Left lung (tissue), 10 donors: ENCODE measurements around the gene SFXN5. TPM values are rescaled to one million over a fixed set of nuclear protein-coding genes. Genes with fewer than 3 reads are reported as not detected.

ENCODE experiments used
- ATAC-seq: fragments of 200-7000 bp; cut with Tn5 transposase; one replicate; pipeline ENCODE4 v1.9.1; 2020; ENCODE audit warnings: moderate library complexity
- DNase-seq, 4 donors: peaks; one replicate each; pipeline ENCODE4 v3.0.0-alpha.2; 2013 to 2020
- H3K27ac ChIP-seq, 2 donors: fragments of 200-600 bp; sonication (generic) in 1 of 2; one replicate each; pipeline versions ENCODE4 v1.5.0 to v1.8.0; 2020 to 2021
- H3K27me3 ChIP-seq, 2 donors: fragments of 200-600 bp; sonication (generic) in 1 of 2; one replicate each; pipeline versions ENCODE4 v1.5.0 to v1.8.0; 2020 to 2021
- H3K36me3 ChIP-seq, 2 donors: fragments of 200-600 bp; sonication (generic) in 1 of 2; one replicate each; pipeline versions ENCODE4 v1.5.0 to v1.8.0; 2020 to 2021
- H3K4me1 ChIP-seq, 2 donors: fragments of 200-600 bp; one replicate each; pipeline ENCODE4 v1.8.0; 2021
- H3K4me3 ChIP-seq, 2 donors: fragments of 200-600 bp; sonication (generic) in 1 of 2; one replicate each; pipeline versions ENCODE4 v1.5.0 to v1.8.0; 2020 to 2021; ENCODE audit warnings: mild to moderate bottlenecking in 1 of 2
- H3K9me3 ChIP-seq, 2 donors: fragments of 200-600 bp; sonication (generic) in 1 of 2; one replicate each; pipeline versions ENCODE4 v1.5.0 to v1.8.0; 2020 to 2021
- CTCF ChIP-seq, 2 donors: fragments of 200-600 bp; sonication (generic) in 1 of 2; IDR thresholded peaks; one replicate each; pipeline versions ENCODE4 v1.5.0 to v1.8.0; 2021; ENCODE audit warnings: antibody characterized with exemption in 2 of 2
- intact Hi-C, 2 donors: fragments of 100-400 bp; cut with DNase I; formaldehyde crosslinking; loops; one replicate each; pipeline versions ENCODE4 v1.11.2 to v1.14.2; 2022
- polyA plus RNA-seq, 6 donors: library from polyadenylated mRNA; unstranded; fragments of 120-200 nt; gene quantifications; one replicate each; pipeline ENCODE4 v1.2.1, GENCODE V29; 2013; ENCODE audit not compliant: insufficient read length in 6 of 6
- total RNA-seq, 2 donors: library from RNA; stranded (reverse); fragmentation: NEBNext Ultra II Directional; extraction: Animal tissue kit (Norgen Biotek cat#: 25700); gene quantifications; one replicate each; pipeline ENCODE4 v1.2.1, GENCODE V29; 2021
- donor health status: DM: no; HTN: yes; CAD: no.
- donor health status: DM: no; HTN: no; CAD: no.

Gene SFXN5
- total and polyA plus RNA-seq, 8 donors: 14.5 to 21.1 (median 15.8) TPM

DNA sequence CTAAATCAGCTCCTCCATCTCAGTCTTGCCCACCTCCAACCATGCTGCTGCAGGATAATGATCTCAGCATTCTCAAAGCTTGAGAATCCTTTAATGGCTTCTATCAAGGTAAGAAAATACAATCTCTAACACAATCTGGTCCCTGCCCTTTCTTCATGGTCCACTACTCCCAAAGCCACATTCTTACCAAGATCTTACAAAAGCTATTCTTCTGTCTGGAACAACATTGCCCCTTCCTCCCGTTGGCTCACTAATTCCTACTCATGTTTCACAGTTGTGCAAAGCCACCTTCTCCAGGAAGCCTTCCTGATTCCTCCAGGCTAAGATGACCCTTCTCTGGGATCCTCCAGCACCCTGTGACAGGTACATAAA is 5.9 kb upstream of the SFXN5 start:
- no peak overlapping the region for H3K4me3 ChIP-seq
- ATAC-seq: no peak
- peaks cover 3% of the 10 kb centered on the region in 2 donors for H3K4me1 ChIP-seq
- no peak for TF ChIP-seq CTCF (IDR thresholded peaks at IDR 0.05)
- H3K27ac ChIP-seq: no peak overlapping the region
- no peak for DNase-seq
- H3K36me3 ChIP-seq: peaks cover 0 to 31% of the 10 kb centered on the region in 2 donors
- H3K27me3 ChIP-seq: no peaks in the 10 kb centered on the region
- intact Hi-C loops: no loop called here
- H3K9me3 ChIP-seq: no peaks in the 10 kb centered on the region

DNA sequence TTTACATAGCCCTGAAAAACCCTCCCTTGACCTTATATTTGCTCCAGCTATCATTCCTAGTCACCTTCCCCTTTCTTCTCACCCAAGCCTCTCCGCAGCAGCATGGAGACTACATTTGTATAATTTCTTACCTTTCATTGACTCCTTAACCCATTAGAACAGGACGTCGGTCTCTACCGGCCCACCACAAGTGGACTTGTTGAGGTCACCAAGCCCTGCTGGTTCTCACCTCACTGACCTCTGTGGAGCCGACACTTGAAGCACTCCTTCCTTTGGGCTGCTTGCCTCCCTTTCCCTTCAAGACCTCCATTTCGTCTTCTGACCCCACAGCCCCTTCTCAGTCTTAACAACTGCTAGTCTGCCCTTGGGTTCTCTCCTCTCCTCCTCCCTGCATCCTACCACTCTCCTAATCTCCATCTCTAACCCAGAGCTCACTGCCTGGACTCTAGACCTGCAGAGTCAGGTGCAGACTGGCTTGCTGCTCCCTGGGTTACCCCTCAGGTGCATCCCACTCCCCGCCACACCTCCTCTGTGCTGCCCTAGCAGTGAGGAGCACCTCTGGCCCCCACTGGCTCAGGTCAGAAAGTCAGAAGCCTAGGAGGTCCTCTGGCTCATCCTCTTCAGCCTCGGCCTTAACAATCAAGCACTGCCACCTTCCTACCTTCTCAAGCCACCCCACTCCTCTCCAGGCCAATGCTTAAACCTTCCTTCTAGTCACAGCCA is 5.3 kb upstream of the SFXN5 start:
- Histone ChIP-seq H3K4me1 (peaks cover 6 to 8% of the 10 kb centered on the region in 2 donors), H3K27ac (no peak overlapping the region), H3K9me3 (no peaks in the 10 kb centered on the region), H3K36me3 (peaks cover 0 to 31% of the 10 kb centered on the region in 2 donors), H3K27me3 (no peaks in the 10 kb centered on the region), H3K4me3 (no peak overlapping the region)
- ATAC-seq: no peak
- TF ChIP-seq CTCF (IDR thresholded peaks at IDR 0.05): no peak
- intact Hi-C loops: no loop called here
- DNase-seq: peak in 1 of 4 donors; percentile 18

GRCh38 chr2:73075477-73076373 is 4.2 kb upstream of the SFXN5 start:
- intact Hi-C loops: no loop called here
- H3K36me3 ChIP-seq: peaks cover 0 to 28% of the 10 kb centered on the region in 2 donors
- H3K9me3 ChIP-seq: no peaks in the 10 kb centered on the region
- peak in 1 of 4 donors; percentile 27 for DNase-seq
- H3K27ac ChIP-seq: no peak overlapping the region
- H3K4me1 ChIP-seq: peaks cover 6 to 10% of the 10 kb centered on the region in 2 donors
- no peak for TF ChIP-seq CTCF (IDR thresholded peaks at IDR 0.05)
- H3K4me3 ChIP-seq: no peak overlapping the region
- no peaks in the 10 kb centered on the region for H3K27me3 ChIP-seq
- no peak for ATAC-seq

DNA sequence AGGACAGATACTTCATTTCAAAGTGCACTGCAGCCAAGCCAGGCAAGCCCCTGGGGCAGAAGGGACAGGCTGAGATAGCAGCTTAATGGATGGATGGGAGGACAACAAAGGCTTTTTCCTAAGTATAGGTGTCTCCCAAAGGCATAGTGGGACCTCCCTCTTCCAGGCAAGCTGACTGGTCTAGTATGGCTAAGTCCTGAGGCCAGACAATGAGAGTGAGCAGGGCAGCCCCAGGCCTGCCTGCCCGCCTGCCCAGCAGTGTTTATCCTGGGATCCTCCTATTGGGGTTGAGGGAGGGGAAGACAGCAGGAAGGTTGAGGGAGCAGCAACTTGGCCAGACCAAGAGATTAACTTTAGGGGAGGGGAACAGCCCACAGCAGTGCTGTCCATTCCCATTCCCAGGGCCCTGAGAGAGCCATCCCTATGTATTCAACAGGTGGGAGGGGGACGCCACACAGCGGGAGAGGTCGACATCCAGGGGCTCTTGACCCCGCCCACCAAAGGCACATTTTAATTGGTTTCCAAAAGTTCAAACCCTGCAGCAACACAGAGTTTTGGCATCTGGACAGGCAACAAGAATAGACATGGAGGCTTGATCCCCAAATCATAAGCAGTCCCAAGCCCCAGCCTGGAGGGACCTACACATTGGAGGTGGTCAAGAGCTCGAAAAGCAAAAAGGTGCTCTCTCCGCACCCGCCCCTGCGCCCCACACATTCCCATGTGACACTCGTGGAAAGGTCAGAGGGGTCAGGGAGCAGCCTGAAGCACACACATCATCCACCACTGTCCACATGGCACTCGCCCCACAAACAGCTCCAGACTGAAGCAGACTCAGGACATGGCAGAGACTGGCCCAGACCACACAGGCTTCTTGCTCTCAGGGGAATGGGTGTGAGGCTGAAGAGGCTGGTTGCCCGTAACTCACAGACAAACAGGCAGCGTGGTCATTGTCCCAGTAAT is 2.9 kb upstream of the SFXN5 start:
- Histone ChIP-seq H3K36me3 (peaks cover 0 to 15% of the 10 kb centered on the region in 2 donors), H3K4me1 (peaks cover 12 to 18% of the 10 kb centered on the region in 2 donors), H3K4me3 (no peak overlapping the region), H3K9me3 (no peaks in the 10 kb centered on the region), H3K27me3 (no peaks in the 10 kb centered on the region), H3K27ac (no peak overlapping the region)
- DNase-seq (peak in 1 of 4 donors; percentile 30), ATAC-seq (no peak)
- TF ChIP-seq CTCF (IDR thresholded peaks at IDR 0.05): no peak
- intact Hi-C loops: no loop called here
